ENCODE data around the gene CORO2A.

CORO2A gene

DNA sequence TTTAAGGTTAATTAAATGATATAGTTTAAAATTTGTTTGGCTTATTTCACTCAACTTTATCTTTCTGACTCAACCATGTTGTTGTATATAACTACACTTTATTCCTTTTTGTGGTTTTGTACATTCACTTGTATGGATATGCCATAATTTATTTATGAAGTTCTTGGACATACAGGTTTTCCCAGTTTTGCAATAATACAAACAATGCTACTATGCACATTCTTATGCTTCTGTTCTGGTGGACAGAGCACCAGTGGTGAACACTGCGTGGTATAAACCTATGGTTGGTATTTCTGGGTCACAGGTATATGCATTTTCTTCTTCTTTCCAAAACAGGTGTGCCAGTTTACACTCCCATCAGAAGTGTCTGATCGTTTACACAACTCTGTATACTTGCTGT lies 37.8 kb downstream of the CORO2A start:
- DNase-seq (ENCODE audit: low spot score), result no peak
- Histone ChIP-seq H2BK12ac (ENCODE audit: low read length) (no peak overlapping the region), H3K23ac (ENCODE audit: low read depth, low read length, poor library complexity) (no peak overlapping the region), H3K79me1 (ENCODE audit: low read depth, low read length) (no peaks in the 10 kb centered on the region), H3K4me1 (ENCODE audit: control insufficient read depth in 2 of 2, insufficient read depth in 1 of 2, low read depth in 1 of 2, low read length in 2 of 2) (no peaks in the 10 kb centered on the region), H3K4ac (ENCODE audit: low read length) (no peak overlapping the region), H3K9me3 (replicated peaks in 1 of 2; ENCODE audit: control insufficient read depth in 2 of 2, insufficient read depth in 1 of 2, low read depth in 1 of 2, low read length in 2 of 2) (peaks cover 0 to 2% of the 10 kb centered on the region in 2 donors), H3K18ac (ENCODE audit: low read length) (no peak overlapping the region), H3K14ac (ENCODE audit: low read length) (no peak overlapping the region), H3K27me3 (ENCODE audit: control insufficient read depth in 3 of 3, insufficient read depth in 3 of 3, low read depth in 1 of 3, low read length in 3 of 3) (peaks cover 0 to 6% (median 0%) of the 10 kb centered on the region in 3 experiments), H2AK5ac (ENCODE audit: low read depth, low read length) (no peak overlapping the region), H3K36me3 (replicated peaks in 1 of 2; ENCODE audit: control insufficient read depth in 2 of 2, insufficient read depth in 2 of 2, low read length in 2 of 2) (no peaks in the 10 kb centered on the region), H2BK5ac (ENCODE audit: low read length) (no peak overlapping the region), H3K4me2 (ENCODE audit: insufficient read depth, low read length, poor library complexity, severe bottlenecking) (no peak overlapping the region), H4K8ac (ENCODE audit: low read depth, low read length) (no peak overlapping the region), H2BK120ac (ENCODE audit: low read depth, low read length) (no peak overlapping the region), H2BK15ac (ENCODE audit: low read length) (no peak overlapping the region), H4K91ac (ENCODE audit: low read depth, low read length, poor library complexity) (no peak overlapping the region), H3K27ac (replicated peaks; ENCODE audit: low read length) (no peak overlapping the region), H3K4me3 (ENCODE audit: low read length in 2 of 2) (no peak overlapping the region), H2AFZ (ENCODE audit: low read length) (no peak overlapping the region), H3K9ac (ENCODE audit: low read depth, low read length, poor library complexity) (no peak overlapping the region)
- no CpG with 5 or more reads among the region's 2 CpGs for WGBS, 2 donors (ENCODE audit: extremely low coverage in 2 of 2, insufficient read length in 2 of 2, insufficient replicate concordance in 1 of 2)

DNA sequence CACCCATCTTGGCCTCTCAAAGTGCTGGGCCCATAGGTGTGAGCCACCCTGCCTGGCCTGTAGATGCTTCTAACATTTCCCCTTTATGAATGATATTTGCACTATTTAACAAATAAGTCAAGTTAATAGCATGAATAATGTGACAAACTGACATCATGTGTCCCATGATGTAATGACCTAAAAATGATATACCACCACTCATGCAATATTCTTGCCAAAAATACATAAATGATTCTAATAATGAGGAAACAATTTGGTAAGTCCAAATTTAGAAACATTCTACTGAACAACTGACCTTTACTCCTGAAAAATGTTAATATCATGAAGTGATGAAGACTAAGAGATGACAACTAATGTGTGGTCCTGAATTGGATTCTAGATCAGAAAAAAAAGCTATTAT lies 39.9 kb downstream of the CORO2A start:
- Histone ChIP-seq H3K4me2 (ENCODE audit: insufficient read depth, low read length, poor library complexity, severe bottlenecking) (no peak overlapping the region), H3K79me1 (ENCODE audit: low read depth, low read length) (no peaks in the 10 kb centered on the region), H3K27me3 (ENCODE audit: control insufficient read depth in 3 of 3, insufficient read depth in 3 of 3, low read depth in 1 of 3, low read length in 3 of 3) (peaks cover 0 to 2% (median 0%) of the 10 kb centered on the region in 3 experiments), H3K4me1 (ENCODE audit: control insufficient read depth in 2 of 2, insufficient read depth in 1 of 2, low read depth in 1 of 2, low read length in 2 of 2) (no peaks in the 10 kb centered on the region), H3K9me3 (replicated peaks in 1 of 2; ENCODE audit: control insufficient read depth in 2 of 2, insufficient read depth in 1 of 2, low read depth in 1 of 2, low read length in 2 of 2) (peaks cover 0 to 2% of the 10 kb centered on the region in 2 donors), H2BK5ac (ENCODE audit: low read length) (no peak overlapping the region), H2BK120ac (ENCODE audit: low read depth, low read length) (no peak overlapping the region), H3K18ac (ENCODE audit: low read length) (no peak overlapping the region), H3K23ac (ENCODE audit: low read depth, low read length, poor library complexity) (no peak overlapping the region), H2AK5ac (ENCODE audit: low read depth, low read length) (no peak overlapping the region), H3K4me3 (ENCODE audit: low read length in 2 of 2) (no peak overlapping the region), H3K14ac (ENCODE audit: low read length) (no peak overlapping the region), H3K9ac (ENCODE audit: low read depth, low read length, poor library complexity) (no peak overlapping the region), H3K36me3 (replicated peaks in 1 of 2; ENCODE audit: control insufficient read depth in 2 of 2, insufficient read depth in 2 of 2, low read length in 2 of 2) (no peaks in the 10 kb centered on the region), H2BK12ac (ENCODE audit: low read length) (no peak overlapping the region), H2AFZ (ENCODE audit: low read length) (no peak overlapping the region), H3K27ac (replicated peaks; ENCODE audit: low read length) (no peak overlapping the region), H4K8ac (ENCODE audit: low read depth, low read length) (no peak overlapping the region), H4K91ac (ENCODE audit: low read depth, low read length, poor library complexity) (no peak overlapping the region), H2BK15ac (ENCODE audit: low read length) (no peak overlapping the region), H3K4ac (ENCODE audit: low read length) (no peak overlapping the region)
- no peak for DNase-seq (ENCODE audit: low spot score)

DNA sequence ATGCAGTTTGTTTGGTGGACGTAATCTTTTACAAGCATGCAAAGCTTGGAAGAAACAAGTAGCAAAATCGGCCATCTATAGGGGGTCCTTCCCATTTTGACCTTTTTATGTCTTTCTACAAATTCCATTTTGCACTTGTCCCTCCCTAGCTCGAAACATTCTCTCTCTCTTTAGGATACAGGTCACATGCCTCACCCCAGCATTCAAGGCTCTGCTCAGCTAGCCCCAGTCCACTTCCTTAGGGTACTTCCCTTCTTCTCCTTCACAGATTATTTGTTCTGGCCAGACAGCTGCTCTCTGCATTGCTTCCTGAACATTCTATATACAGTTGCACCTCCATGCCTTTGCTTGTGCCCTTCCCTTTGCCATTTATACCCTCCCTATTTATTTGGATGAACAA lies 41.7 kb downstream of the CORO2A start:
- Histone ChIP-seq H3K79me1 (ENCODE audit: low read depth, low read length) (no peaks in the 10 kb centered on the region), H3K18ac (ENCODE audit: low read length) (no peak overlapping the region), H3K4me3 (ENCODE audit: low read length in 2 of 2) (no peak overlapping the region), H3K4ac (ENCODE audit: low read length) (no peak overlapping the region), H2BK5ac (ENCODE audit: low read length) (no peak overlapping the region), H3K4me1 (ENCODE audit: control insufficient read depth in 2 of 2, insufficient read depth in 1 of 2, low read depth in 1 of 2, low read length in 2 of 2) (peaks cover 0 to 6% of the 10 kb centered on the region in 2 donors), H3K9me3 (replicated peaks in 1 of 2; ENCODE audit: control insufficient read depth in 2 of 2, insufficient read depth in 1 of 2, low read depth in 1 of 2, low read length in 2 of 2) (peaks cover 0 to 2% of the 10 kb centered on the region in 2 donors), H3K27me3 (ENCODE audit: control insufficient read depth in 3 of 3, insufficient read depth in 3 of 3, low read depth in 1 of 3, low read length in 3 of 3) (no peaks in the 10 kb centered on the region), H3K23ac (ENCODE audit: low read depth, low read length, poor library complexity) (no peak overlapping the region), H3K36me3 (replicated peaks in 1 of 2; ENCODE audit: control insufficient read depth in 2 of 2, insufficient read depth in 2 of 2, low read length in 2 of 2) (no peaks in the 10 kb centered on the region), H2AFZ (ENCODE audit: low read length) (no peak overlapping the region), H2BK15ac (ENCODE audit: low read length) (no peak overlapping the region), H2BK120ac (ENCODE audit: low read depth, low read length) (no peak overlapping the region), H2BK12ac (ENCODE audit: low read length) (no peak overlapping the region), H4K8ac (ENCODE audit: low read depth, low read length) (no peak overlapping the region), H3K4me2 (ENCODE audit: insufficient read depth, low read length, poor library complexity, severe bottlenecking) (no peak overlapping the region), H2AK5ac (ENCODE audit: low read depth, low read length) (no peak overlapping the region), H3K9ac (ENCODE audit: low read depth, low read length, poor library complexity) (no peak overlapping the region), H4K91ac (ENCODE audit: low read depth, low read length, poor library complexity) (no peak overlapping the region), H3K27ac (replicated peaks; ENCODE audit: low read length) (no peak overlapping the region), H3K14ac (ENCODE audit: low read length) (no peak overlapping the region)
- WGBS, 2 donors (ENCODE audit: extremely low coverage in 2 of 2, insufficient read length in 2 of 2, insufficient replicate concordance in 1 of 2), result no CpG with 5 or more reads among the region's 3 CpGs
- DNase-seq (ENCODE audit: low spot score), result no peak

DNA sequence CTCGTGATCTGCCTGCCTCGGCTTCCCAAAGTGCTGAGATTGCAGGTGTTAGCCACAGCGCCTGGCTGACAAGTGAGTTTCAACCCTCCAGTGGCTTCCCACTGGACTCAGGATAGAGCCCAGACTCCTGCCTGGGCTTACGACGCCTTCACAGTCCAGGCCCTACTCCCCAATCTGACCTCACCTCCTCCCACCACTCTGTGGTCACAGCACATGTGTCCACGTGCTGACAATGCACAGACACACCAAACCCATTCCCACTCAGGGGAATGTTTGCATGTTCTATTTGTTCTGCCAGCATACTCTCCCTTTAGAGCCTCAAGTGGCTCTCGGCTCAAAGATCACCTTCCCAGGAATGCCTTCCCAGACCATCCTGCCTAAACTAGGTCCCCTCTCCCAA lies 42.3 kb downstream of the CORO2A start:
- H2AK5ac ChIP-seq (ENCODE audit: low read depth, low read length), result no peak overlapping the region
- no peak overlapping the region for H2BK12ac ChIP-seq (ENCODE audit: low read length)
- H3K79me1 ChIP-seq (ENCODE audit: low read depth, low read length), result no peaks in the 10 kb centered on the region
- H2BK120ac ChIP-seq (ENCODE audit: low read depth, low read length), result no peak overlapping the region
- no peak overlapping the region for H2BK15ac ChIP-seq (ENCODE audit: low read length)
- H2BK5ac ChIP-seq (ENCODE audit: low read length), result no peak overlapping the region
- H3K18ac ChIP-seq (ENCODE audit: low read length), result no peak overlapping the region
- WGBS, 2 donors (ENCODE audit: extremely low coverage in 2 of 2, insufficient read length in 2 of 2, insufficient replicate concordance in 1 of 2), result no CpG with 5 or more reads among the region's 7 CpGs
- no peak overlapping the region for H4K8ac ChIP-seq (ENCODE audit: low read depth, low read length)
- H3K4me2 ChIP-seq (ENCODE audit: insufficient read depth, low read length, poor library complexity, severe bottlenecking), result no peak overlapping the region
- H3K27ac ChIP-seq (replicated peaks; ENCODE audit: low read length), result no peak overlapping the region
- no peak overlapping the region for H3K9ac ChIP-seq (ENCODE audit: low read depth, low read length, poor library complexity)
- H3K9me3 ChIP-seq (replicated peaks in 1 of 2; ENCODE audit: control insufficient read depth in 2 of 2, insufficient read depth in 1 of 2, low read depth in 1 of 2, low read length in 2 of 2), result peaks cover 0 to 2% of the 10 kb centered on the region in 2 donors
- no peak overlapping the region for H3K23ac ChIP-seq (ENCODE audit: low read depth, low read length, poor library complexity)
- peaks cover 0 to 6% of the 10 kb centered on the region in 2 donors for H3K4me1 ChIP-seq (ENCODE audit: control insufficient read depth in 2 of 2, insufficient read depth in 1 of 2, low read depth in 1 of 2, low read length in 2 of 2)
- H3K14ac ChIP-seq (ENCODE audit: low read length), result no peak overlapping the region
- H3K4me3 ChIP-seq (ENCODE audit: low read length in 2 of 2), result no peak overlapping the region
- H3K36me3 ChIP-seq (replicated peaks in 1 of 2; ENCODE audit: control insufficient read depth in 2 of 2, insufficient read depth in 2 of 2, low read length in 2 of 2), result no peaks in the 10 kb centered on the region
- no peak overlapping the region for H3K4ac ChIP-seq (ENCODE audit: low read length)
- no peaks in the 10 kb centered on the region for H3K27me3 ChIP-seq (ENCODE audit: control insufficient read depth in 3 of 3, insufficient read depth in 3 of 3, low read depth in 1 of 3, low read length in 3 of 3)
- no peak overlapping the region for H4K91ac ChIP-seq (ENCODE audit: low read depth, low read length, poor library complexity)
- H2AFZ ChIP-seq (ENCODE audit: low read length), result no peak overlapping the region
- no peak for DNase-seq (ENCODE audit: low spot score)
